ENCODE data around the gene ACTN4.
A peak's percentile ranks its signal among the peaks of the same experiment; 100 is the strongest.
"Not testable (repeated sequence)": the region's sequence is repeated elsewhere in the genome, so short reads cannot be mapped to it uniquely, and the experiment has no call there.

ACTN4 gene

DNA sequence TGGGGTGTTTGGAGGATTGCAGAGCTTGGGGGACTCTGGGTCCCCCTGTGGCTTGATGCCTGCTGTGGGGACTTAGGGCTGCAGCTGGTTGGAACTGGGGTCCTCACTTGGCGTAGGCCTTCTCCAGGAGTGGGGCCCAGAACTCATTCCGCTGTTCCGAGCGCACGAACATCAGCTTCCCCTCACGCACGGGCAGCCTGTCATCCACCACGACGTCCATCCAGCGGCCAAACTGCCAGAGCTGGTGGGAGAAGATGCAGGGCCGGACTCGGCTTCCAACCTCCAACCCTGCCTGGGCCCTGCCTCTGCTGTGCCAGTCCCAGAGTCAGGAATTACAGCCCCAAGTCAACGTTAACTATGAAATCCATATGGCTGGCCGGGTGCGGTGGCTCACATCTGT is 94.2 kb downstream of the ACTN4 start:
- DNase-seq: no peak

DNA sequence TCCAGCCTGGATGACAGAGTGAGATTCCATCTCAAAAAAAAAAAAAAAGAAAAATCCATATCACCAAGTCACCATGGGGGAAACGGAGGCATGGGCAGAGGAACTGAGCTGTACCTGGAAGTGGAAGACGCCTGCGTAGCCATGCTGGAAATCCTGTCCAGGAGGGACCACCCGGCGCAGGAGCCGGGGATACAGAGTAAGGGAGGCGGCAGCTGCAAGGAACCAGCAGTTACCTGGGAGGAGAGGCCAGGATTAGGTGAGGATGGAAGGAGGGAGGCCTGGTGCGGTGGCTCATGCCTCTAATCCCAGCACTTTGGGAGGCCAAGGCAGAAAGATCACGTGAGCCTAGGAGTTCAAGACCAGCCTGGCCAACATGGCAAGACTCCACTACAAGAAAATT is 94.8 kb downstream of the ACTN4 start:
- DNase-seq: no peak

DNA sequence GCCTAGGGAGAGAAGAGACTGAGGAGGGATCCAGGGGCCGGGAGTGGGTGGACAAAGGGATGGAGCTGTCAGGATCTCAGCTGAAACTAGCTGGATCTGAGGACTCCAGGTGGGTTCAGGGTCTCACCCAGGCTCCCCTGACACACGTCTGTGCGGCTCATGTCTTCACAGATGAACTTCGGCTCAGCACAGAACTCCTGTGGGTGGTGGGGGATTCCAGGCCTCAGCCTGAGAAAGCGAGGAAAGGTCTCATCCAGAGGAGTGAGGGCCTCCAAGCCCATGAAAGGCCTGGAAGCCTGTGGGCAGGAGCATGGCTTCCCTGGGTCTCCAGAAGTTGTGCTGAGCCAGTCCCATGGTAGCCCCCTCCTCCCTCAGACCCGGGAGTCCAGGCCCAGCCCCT is 95.5 kb downstream of the ACTN4 start:
- no peak for DNase-seq

DNA sequence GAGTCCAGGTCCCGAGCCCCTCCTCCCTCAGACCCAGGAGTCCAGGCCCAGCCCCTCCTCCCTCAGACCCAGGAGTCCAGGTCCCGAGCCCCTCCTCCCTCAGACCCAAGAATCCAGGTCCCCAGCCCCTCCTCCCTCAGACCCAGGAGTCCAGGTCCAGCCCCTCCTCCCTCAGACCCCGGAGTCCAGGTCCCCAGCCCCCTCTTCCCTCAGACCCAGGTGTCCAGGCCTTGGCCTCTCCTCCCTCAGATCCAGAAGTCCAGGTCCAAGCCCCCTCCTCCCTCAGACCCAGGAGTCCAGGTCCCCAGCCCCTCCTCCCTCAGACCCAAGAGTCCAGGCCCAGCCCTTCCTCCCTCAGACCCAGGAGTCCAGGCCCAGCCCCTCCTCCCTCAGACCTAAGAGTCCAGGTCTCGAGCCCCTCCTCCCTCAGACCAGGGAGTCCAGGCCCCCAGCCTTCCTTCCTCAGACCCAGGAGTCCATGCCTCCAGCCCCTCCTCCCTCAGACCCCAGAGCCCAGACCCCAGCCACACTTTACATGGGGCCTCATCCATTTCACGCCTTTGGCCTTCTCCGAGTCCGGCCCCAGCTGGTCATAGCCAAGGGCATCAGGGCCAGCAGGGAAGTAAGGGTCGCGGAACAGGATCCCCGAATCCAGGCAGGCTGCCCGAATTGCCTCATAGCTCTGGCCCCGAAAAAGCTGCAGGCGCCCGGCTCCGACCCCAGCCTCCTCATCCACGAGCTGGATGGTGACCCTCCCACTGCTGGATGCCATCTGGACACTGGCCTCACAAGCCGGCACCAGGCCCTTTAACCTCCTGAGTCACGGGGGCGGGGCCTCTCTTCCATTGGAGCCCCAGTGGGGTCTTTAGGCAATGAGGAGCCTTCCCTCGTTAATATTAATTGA is 96.2 kb downstream of the ACTN4 start:
- no peak for DNase-seq

DNA sequence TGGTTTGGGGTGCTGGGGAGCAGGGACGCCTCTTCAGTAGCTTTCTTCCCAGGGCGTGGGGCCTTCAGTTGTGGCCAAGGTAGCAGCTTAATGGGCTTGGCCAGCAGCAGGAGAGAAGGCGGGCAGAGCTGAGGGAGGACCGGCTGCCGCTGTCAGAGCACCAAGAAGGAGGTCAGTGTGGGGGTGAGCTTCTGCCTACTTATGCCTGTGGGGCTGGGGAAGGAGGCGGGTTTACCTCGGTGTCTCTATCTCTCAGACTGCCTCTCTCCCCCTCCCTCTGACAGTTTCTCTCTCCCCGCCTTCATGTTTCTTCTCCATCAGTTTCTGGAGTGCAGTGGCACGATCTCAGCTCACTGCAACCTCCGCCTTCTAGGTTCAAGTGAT is 96.8 kb downstream of the ACTN4 start, which contains the start of gene CAPN12:
TSS of gene CAPN12 (minus strand) at position 177 of the 384 bp plus-strand sequence. CDS start 309 bp downstream, outside the sequence.
- DNase-seq: no peak

DNA sequence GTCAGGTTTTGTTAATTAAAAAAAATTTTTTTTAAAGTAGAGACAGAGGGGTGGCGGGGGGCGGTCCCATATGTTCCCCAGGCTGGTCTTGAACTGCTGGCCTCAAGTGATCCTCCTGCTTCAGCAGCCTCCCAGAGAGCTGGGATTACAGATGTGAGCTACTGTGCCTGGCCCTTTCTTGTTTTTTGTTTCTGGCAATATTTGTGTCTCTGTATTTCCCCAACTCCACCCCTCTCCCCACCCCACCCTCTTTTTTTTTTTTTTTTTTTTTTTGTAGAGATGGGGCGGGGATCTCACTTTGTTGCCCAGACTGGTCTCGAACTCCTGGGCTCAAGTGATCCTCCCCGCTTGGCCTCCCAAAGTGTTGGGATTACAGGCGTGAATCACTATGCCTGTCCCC is 97.4 kb downstream of the ACTN4 start:
- DNase-seq: no peak

DNA sequence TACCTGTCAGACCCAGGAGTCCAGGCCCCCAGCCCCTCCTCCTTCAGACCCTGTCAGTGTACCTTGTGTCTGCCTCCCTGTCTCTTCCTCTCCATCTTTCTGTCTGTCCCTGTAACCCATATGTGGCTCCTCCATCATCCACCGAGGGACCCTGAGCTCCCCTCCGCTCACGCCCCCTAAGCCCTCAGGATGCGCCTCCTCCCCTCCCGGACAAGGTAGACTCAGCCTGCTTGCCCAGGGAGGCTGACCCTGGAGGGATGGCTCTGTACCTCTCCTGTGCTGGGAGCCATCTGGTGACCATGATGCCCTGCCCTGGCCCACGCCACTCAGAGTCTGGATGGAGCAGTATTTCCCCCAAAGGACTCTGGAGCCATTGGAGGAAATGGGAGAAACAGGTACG is 97.9 kb downstream of the ACTN4 start:
- no peak for DNase-seq

DNA sequence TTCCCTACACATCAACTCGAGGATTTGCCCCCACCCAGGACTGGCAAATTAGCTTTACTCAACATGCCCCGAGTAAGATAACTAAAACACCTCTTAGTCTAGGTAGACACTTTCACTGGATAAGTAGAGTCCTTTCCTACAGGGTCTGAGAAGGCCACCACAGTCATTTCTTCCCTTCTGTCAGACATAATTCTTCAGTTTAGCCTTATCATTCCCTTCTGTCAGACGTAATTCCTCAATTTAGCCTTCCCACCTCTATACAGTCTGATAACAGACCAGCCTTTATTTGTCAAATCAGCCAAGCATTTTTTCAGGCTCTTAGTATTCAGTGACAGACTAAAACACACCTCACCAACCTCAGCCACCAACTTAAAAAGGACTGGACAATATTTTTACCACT is 106.3 kb downstream of the ACTN4 start:
- DNase-seq: not testable (repeated sequence)

DNA sequence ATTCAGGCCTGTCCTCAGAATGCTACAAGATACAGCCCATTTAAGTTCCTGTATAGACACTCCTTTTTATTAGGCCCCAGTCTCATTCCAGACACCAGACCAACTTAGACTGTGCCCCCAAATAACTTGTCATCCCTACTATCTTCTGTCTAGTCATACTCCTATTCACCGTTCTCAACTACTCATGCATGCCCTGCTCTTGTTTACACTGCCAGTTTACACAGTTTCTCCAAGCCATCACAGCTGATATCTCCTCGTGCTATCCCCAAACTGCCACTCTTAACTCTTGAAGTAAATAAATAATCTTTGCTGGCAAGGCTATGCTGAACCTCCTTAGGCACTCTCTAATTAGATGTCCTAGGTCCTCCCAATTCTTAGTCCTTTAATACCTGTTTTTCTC is 106.7 kb downstream of the ACTN4 start:
- not testable (repeated sequence) for DNase-seq

DNA sequence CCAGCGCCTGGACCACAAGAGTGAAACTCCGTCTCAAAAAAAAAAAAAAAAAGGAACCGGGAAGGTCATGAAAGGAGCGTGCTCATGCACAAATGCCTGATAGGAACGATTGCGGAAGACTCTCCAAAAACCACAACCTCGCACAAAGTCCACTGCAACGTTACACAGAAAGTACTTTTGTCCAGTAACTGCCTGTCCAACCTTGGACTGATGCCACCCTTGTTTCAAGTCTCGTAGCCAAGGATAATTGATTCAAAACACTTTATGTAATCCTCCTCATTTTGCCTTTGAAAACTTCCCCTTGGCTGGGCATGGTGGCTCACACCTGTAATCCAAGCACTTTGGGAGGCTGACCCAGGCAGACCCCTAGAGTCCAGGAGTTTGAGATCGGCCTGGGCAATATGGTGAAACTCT is 112.1 kb downstream of the ACTN4 start:
- DNase-seq: peak in 1 of 2 donors; percentile 25

DNA sequence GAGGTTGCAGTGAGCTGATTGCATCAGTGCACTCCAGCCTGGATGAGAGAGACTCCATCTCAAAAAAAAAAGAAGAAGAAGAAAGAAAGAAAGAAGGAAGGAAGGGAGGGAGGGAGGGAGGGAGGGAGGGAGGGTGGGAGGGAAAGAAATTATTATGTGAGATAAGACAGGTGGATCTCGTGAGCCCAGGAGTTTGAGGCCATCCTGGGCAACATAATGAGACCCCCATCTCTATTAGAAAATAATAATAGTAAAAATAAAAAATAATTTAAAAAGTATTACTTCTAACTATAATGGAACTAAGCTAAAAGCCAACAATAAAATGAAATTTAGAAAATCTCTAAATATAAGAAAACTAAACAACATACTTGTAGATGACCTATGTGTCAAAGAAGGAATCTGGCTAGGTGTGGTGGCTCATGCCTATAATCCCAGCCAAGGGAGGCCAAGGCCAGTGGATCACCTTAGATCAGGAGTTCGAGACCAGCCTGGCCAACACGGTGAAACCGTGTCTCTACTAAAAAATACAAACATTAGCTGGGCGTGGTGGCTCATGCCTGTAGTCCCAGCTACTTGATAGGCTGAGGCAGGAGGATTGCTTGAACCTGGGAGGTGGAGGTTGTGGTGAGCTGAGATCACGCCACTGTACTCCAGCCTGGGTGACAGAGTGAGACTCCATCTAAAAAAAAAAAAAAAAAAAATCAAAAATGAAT is 113.5 kb downstream of the ACTN4 start:
- not testable (repeated sequence) for DNase-seq

DNA sequence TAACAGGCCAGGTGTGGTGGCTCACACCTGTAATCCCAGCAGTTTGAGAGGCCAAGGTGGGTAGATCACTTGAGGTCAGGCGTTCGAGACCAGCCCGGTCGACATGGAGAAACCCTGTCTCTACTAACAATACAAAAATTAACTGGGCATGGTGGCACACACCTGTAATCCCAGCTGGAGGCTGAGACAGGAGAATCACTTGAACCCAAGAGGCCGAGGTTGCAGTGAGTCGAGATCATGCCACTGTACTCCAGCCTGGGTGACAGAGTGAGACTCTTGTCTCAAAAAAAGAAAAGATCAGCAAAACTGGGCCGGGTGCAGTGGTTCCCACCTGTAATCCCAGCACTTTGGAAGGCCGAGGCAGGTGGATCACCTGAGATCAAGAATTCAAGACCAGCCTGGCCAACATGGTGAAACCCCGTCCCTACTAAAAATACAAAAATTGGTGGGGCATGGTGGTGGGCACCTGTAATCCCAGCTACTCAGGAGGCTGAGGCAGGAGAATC is 114.5 kb downstream of the ACTN4 start:
- DNase-seq: not testable (repeated sequence)

DNA sequence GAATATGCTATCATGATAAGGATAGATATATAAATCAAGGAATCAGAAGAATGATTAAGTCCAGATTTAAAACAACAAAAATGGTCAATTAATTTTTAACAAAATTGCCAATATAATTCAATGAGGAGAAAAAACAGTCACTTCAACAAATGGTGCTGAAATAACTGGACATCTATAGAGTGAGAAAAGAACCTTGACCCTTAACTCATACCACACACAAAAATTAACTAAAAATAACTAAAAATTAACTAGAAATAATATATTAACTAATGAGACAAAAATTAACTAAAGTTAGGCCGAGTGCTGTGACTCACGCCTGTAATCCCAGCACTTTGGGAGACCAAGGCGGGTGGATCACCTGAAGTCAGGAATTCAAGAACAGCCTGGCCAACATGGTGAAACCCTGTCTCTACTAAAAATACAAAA is 116.4 kb downstream of the ACTN4 start:
- no peak for DNase-seq

DNA sequence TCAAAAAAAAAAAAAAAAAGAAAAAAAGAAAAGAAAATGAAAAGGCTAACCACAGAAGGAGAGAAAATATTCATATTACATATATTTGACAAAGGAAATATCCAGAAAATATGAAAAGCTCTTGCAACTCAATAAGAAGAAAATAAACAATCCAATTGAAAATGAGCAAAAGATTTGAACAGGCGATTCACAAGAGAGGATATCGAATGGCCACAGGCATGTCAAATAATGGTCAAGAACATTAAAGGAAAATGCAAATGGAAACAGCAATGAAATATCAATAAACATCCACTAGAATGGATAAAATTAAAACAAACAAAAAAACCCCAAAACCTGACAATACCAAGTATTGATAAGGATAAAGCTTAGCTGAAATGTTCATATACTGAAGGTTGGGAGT is 117.8 kb downstream of the ACTN4 start:
- DNase-seq: no peak

DNA sequence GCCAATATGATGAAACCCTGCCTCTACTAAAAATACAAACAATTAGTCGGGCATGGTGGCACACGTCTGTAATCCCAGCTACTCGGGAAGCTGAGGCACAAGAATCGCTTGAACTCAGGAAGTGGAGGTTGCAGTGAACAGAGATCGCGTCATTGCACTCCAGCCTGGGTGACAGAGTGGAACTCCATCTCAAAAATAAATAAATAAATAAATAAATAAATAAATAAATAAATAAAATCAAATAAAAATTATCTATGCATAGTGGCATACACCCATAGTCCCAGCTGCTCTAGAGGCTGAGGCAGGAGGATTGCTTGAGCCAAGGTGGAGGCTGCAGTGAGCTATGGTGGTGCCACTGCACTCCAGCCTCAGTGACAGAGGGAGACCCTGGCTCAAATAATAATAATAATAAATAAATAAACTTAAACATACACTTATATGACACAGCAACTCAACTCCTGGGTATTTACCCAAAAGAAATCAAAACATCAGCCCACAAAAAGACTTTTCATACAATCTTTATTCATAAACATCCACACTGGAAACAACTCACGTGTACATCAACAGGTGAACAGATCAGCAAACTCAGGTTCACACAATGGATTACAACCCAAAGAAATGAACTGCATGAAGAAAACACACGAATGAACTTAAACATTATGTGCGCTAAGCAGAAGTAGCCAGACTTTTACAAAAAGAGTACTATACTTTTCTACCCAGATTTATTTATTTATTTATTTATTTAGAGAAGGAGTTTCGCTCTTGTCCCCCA is 119.0 kb downstream of the ACTN4 start:
- no peak for DNase-seq

DNA sequence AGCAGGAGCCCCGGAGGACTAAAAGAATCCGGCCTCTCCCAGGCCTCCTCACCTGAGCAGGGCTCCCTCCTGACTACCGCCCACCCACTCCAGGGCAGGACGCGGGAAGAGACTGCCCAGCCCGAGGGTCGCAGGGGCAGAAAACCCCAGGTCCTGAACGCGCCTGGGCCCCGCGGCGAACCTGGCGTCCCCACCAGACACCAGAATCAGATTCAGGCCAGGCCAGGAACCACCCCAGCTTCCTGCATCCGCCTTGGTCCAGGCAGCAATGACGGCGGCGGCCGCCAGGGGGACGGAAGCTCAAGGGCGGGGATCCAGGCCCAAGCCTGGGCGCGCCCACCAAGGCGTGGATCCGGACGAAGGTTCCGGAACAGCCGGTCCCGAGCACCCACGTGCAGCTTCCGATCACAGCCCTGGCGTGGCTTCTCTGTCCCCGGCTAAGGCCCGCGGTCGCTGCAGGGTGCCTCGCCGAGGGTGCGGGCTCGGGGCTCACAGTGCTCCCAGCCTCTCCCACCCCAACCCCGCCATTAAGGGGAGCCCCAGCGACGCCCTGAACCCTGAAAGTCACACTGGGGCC is 122.3 kb downstream of the ACTN4 start:
- peak; percentile 77 to 88 for DNase-seq

DNA sequence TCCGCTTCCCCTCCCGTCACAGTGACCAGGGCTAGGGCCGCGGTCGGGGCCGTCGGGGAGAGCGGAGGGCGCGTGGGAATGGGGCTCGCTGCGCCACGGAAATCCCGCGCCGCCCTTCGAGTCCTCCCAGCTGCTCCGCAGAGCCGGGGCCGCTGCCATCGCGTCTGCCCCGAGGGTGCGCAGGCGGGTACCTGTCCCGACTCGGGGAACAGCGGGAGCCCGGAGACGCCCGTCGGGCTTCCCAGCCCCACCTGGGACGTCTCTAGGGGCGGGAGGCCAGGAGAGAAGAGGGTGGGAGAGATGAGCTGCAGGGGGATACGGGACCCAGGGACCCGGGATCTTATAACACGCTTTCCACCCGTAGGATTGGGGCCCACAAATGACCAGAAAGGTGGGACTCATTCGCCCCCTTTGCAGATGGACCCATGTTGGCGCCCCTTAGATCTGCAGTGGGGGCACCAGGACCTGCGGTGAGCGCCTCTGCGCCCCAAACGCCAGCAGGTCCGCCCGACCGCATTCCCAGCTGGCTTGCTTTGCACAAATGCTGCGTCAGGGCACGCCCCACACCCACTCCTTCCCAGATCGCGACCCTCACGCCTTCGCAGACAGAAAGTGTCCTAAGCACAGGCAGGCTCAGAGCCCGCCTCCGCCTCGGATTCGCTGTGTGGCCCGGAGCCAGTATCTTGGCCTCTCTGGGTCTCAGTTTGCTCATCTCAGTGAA is 122.9 kb downstream of the ACTN4 start:
- DNase-seq: not testable (repeated sequence)

DNA sequence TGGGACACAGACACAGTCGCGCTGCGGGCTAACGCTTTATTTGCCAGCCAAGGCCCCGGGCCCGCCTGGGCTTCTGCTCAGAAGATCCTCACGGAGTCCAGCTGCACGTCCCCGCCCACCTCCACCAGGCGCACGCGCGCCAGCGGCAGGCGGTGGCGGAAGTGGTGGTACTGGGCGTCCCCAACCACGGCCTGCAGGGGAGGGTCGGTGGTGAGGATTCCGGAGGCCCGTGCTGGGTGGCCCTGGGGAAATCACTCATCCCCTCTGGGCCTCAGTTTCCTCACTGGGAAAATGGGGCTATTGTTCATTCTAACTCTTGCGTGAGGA is 123.5 kb downstream of the ACTN4 start:
- DNase-seq: not testable (repeated sequence)

DNA sequence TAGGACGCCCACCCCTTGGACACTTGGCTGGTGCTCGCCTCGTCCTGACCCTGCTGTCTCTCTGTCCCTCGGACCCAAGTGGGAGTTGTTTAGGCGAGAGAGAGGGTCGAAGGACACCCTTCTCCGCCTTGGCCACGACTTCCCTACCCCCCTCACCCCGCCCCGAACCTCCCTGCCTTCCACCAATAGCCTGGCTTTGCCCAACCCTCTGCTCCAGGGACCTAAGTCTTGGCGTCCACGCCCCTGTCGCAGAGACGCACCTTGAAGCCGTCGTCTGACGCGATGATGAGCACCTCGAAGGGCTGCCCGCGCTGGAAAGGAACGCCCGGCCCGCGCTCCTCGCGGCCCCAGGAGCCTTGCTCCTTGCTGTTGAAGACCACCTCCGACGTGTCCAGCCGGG is 124.1 kb downstream of the ACTN4 start:
- DNase-seq: not testable (repeated sequence)

DNA sequence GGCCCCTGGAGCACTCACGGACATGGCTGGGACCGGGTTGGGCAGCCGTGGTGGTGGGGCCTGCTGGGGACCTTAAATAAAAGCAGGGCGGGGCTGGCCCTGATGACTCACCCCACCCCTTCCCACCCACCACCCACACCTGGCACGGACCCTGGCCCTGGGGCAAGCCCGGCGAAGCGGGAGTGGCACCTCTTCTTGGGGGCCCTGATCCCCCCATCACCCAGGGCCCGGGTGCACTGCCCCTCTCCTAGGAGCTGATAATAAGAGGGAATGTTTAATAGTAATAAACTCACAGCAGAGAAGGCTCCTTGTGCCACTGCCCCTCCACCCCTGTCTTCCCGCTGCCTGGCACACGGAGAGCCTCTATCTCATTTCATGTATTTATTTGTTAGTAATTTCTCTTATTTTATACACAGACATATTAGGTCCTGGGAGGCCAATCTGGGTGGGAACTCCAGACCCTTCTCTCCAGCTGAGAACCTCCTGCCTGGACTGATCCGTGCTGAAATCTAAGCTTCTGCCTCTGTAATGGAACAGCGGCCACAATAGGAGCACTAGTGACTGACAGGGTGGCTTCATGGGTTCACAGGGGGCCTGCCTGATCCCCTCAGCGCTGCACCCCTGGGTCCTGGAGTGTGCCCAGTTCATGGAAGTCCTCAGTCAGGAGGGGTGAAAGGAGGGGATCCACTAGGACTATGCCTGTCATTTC is 126.2 kb downstream of the ACTN4 start, which contains the start of gene LGALS7:
TSS of gene LGALS7 (minus strand) at position 49 of the 709 bp plus-strand sequence. CDS start at position 24, 25 bp downstream.
- DNase-seq: no peak
